H1 (cell line): ENCODE data around the gene JAG2. TPM values are rescaled to one million over a fixed set of nuclear protein-coding genes. Genes with fewer than 3 reads are reported as not detected.

Experiments
- EP300 ChIP-seq, 2 experiments: IDR thresholded peaks; 1 replicate in 1 of 2; 2 replicates in 1 of 2; pipeline ENCODE4 v1.6.1; 2011 to 2012; ENCODE audit warnings: low read depth in 2 of 2, low read length in 2 of 2, mild to moderate bottlenecking in 2 of 2, borderline replicate concordance in 1 of 2, inconsistent platforms in 1 of 2, moderate library complexity in 1 of 2
- FOSL1 ChIP-seq: IDR thresholded peaks from 2 replicates; pipeline ENCODE4 v1.6.1; 2011; ENCODE audit warnings: mild to moderate bottlenecking, low read depth, low read length, moderate library complexity; ENCODE audit not compliant: insufficient read depth
- KDM1A ChIP-seq: fragments of 200-600, 300-600 bp; sonication (generic); IDR thresholded peaks from 2 replicates; pipeline ENCODE4 v1.7.1; 2016; ENCODE audit warnings: mild to moderate bottlenecking, low read length, borderline replicate concordance
- KDM5A ChIP-seq: fragments of 200-600 bp; IDR thresholded peaks from 2 replicates; pipeline ENCODE4 v1.7.1; 2012; ENCODE audit warnings: mild to moderate bottlenecking, low read length, inconsistent platforms, mixed read lengths
- POLR2AphosphoS5 ChIP-seq: IDR thresholded peaks from 2 replicates; pipeline ENCODE4 v1.6.1; 2011; ENCODE audit warnings: low read depth, low read length
- RFX5 ChIP-seq: IDR thresholded peaks from 2 replicates; pipeline ENCODE4 v1.6.1; 2011; ENCODE audit warnings: low read depth, low read length, improper control_type of control experiment, borderline replicate concordance
- SRF ChIP-seq: IDR thresholded peaks from 2 replicates; pipeline ENCODE4 v1.6.1; 2011; ENCODE audit warnings: mild to moderate bottlenecking, low read depth, low read length, moderate library complexity
- TAF7 ChIP-seq: optimal IDR thresholded peaks from 2 replicates; pipeline ENCODE3; 2011; ENCODE audit warnings: low read depth, mild to moderate bottlenecking, inconsistent platforms, low read length, moderate library complexity, borderline replicate concordance
- polyA plus RNA-seq, 7 experiments: library from polyadenylated mRNA; depleted of rRNA in 3 of 7; stranded (reverse) in 5 of 7; unstranded in 2 of 7; fragments of >200 nt in 5 of 7; fragments of 200-250 nt in 2 of 7; gene quantifications; 1 replicate in 5 of 7; 2 replicates in 1 of 7; 4 replicates in 1 of 7; pipeline versions ENCODE4 v1.2.1 to v1.2.3, GENCODE V29; 2011 to 2013; ENCODE audit warnings: missing spikeins in 2 of 7, mixed read lengths in 2 of 7
- total RNA-seq: library from RNA; stranded (reverse); fragmentation: NEBNext Ultra II Directional; extraction: Animal tissue kit (Norgen Biotek cat#: 25700); gene quantifications from 2 replicates; pipeline ENCODE4 v1.2.1, GENCODE V29; 2021

The JAG2 gene
- total and polyA plus RNA-seq, 2 of the 8 experiments (the other 6 are each of a cell fraction or from before 2014, with no cell fraction given): 2.8 to 6.2 TPM

DNA sequence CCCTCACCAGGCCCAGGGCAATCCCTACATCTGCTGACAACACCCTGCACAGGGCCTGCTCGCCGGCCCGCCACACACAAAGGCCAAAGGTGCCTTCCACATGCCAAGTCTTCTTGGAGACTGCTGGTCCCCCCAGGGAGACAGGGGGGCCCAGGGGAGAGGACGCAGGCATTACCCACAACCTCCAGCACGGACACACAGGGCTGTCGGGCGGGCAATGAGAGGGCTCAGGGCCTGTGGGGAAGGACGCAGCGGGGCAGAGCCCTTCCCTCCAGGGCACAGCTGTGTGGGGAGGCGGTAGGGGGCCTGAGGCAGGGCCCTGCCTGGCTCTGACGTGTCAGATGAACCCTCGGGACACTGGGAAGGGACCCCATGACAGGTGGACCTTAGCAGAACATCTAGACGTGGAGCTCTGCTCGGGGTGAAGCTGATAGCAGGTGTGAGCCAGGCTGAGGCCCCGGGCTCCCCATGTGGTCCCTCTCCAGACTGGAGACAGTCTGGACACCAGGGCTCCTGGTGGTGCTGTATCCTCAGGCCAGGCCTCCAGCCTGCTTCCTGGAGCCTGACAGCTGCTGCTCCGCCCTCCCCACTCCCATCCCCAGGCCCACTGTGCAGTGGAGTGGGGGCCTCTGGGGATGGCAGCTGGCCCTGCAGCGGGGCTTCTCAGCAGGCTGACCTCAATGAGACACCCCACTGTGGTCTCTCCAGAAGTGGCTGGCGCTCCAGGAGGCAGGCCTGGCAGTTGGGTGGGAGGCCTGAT lies 44.1 kb upstream of the JAG2 start (continued):
- TF ChIP-seq KDM1A: no peak
- TF ChIP-seq TAF7: no peak
- TF ChIP-seq SRF: no peak
- no peak for TF ChIP-seq POLR2AphosphoS5
- no peak for TF ChIP-seq FOSL1
- no peak for TF ChIP-seq EP300 (IDR thresholded peaks at IDR 0.05; ENCODE audit: borderline replicate concordance in 1 of 2, low read depth in 2 of 2, low read length in 2 of 2)
- no peak for TF ChIP-seq KDM5A
- TF ChIP-seq RFX5: no peak
- TF ChIP-seq, all 59 proteins: peak for 0
